GM21526 (cell line): ENCODE measurements around the gene LIPE.
"Not testable (repeated sequence)": the region's sequence is repeated elsewhere in the genome, so short reads cannot be mapped to it uniquely, and the experiment has no call there.

Experiments
- ATAC-seq: cut with Tn5 transposase; IDR thresholded peaks from one replicate; pipeline ENCODE4 v1.9.1; 2021; ENCODE audit warnings: moderate library complexity; ENCODE audit not compliant: unreplicated experiment, low FRiP score

The LIPE gene, protein sequence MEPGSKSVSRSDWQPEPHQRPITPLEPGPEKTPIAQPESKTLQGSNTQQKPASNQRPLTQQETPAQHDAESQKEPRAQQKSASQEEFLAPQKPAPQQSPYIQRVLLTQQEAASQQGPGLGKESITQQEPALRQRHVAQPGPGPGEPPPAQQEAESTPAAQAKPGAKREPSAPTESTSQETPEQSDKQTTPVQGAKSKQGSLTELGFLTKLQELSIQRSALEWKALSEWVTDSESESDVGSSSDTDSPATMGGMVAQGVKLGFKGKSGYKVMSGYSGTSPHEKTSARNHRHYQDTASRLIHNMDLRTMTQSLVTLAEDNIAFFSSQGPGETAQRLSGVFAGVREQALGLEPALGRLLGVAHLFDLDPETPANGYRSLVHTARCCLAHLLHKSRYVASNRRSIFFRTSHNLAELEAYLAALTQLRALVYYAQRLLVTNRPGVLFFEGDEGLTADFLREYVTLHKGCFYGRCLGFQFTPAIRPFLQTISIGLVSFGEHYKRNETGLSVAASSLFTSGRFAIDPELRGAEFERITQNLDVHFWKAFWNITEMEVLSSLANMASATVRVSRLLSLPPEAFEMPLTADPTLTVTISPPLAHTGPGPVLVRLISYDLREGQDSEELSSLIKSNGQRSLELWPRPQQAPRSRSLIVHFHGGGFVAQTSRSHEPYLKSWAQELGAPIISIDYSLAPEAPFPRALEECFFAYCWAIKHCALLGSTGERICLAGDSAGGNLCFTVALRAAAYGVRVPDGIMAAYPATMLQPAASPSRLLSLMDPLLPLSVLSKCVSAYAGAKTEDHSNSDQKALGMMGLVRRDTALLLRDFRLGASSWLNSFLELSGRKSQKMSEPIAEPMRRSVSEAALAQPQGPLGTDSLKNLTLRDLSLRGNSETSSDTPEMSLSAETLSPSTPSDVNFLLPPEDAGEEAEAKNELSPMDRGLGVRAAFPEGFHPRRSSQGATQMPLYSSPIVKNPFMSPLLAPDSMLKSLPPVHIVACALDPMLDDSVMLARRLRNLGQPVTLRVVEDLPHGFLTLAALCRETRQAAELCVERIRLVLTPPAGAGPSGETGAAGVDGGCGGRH

DNA sequence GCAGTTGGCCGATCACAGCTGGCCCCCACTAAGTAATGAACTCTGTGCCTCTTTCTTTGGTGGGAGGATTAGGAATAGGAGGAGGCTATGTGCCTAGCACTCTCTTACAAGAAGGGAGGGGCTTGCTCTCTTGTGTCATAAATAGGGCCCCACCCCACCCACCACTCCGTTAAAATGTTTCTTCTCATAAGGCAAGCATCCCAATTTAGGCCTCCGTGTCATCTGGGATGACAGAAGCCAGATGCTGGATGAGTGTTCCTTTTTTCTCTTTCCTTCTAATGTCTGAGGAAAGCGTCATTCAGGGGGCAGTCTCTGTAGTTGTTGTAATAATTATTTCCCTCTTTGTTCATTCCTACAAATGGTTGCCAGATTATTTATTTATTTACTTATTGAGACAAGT lies at the start of gene LIPE:
TSS of gene LIPE (minus strand) at position 76 of the 400 bp plus-strand sequence. CDS start 239 bp downstream, outside the sequence.
- ATAC-seq, result no peak

GRCh38 chr19:42475366-42475765 lies 48.2 kb upstream of the LIPE start:
- ATAC-seq, result no peak

- no peak for ATAC-seq
These were observed 47.6 kb upstream of the LIPE start for GRCh38 chr19:42474743-42475142.

GRCh38 chr19:42473686-42474085 lies 46.5 kb upstream of the LIPE start:
- ATAC-seq, result no peak

DNA sequence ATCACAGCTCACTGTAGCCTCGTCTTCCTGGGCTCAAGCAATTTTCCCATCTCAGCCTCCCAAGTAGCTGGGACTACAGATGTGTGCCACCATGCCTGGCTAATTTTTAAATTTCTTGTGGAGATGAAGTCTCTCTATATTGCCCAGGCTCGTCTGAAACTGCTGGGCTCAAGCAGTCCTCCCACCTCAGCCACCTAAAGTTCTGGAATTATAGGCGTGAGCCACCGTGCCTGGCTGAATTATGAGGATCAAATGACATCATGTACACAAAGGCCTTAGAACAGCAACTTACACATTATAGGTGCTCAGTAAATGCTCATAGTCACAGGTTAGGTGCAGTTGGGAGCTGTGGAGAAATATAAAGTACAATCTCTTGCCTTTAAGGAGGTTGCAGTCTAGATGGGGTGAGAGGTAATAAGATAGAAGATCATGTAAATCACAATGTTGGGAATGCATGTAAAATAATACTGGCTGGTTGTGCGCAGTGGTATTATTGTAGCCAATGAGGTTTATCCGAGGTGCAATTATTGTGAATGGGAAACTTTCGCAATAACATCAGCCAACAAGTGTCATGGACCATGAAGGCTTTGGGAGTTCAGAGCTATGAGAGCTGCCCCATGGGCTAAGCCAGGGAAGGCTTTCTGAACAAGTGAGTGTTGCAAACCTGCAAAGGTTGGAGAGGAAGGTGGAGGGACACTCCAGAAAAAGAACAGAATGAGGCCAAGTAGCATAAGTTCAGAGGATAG lies 45.4 kb upstream of the LIPE start:
- no peak for ATAC-seq

- no peak for ATAC-seq
These were observed 44.5 kb upstream of the LIPE start for GRCh38 chr19:42471554-42472249.

DNA sequence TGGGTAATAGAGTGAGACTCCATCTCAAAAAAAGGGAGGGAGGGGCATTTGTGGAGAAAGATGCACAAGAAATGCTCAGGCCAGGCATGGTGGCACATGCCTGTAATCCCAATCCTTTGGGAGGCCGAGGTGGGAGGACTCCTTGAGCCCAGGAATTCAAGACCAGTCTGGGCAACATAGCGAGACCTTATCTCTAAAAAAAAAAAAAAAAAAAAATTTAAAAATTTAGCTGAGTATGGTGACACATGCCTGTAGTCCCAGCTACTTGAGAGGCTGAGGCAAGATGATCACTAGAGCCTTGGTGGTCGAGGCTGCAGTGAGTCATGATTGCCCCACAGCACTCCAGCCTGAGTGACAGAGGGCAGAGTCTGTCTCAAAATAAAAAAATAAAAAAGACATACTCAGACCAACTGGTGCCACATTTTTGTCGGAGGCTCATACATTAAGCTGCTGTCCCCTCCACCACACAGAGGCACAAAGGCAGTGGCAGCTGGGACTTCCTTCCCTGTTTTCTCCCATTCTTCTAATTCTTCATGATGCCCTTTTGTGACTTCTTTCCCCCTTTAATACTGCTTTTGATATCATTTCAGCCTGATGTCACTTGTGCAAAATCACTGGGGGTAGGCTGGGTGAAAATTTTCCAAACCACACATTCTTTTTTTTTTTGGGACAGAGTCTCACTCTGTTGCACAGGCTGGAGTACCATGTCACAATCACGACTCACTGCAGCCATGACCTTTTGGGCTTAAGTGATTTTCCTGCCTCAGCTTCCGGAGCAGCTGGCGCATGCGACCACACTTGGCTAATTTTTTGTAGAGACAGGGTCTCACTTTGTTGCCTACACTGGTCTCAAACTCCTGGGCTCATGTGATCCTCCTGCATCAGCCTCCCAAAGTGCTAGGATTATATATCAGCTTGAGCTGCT lies 42.4 kb upstream of the LIPE start:
- ATAC-seq, result no peak

GRCh38 chr19:42468273-42468796 lies 41.1 kb upstream of the LIPE start:
- ATAC-seq, result no peak

DNA sequence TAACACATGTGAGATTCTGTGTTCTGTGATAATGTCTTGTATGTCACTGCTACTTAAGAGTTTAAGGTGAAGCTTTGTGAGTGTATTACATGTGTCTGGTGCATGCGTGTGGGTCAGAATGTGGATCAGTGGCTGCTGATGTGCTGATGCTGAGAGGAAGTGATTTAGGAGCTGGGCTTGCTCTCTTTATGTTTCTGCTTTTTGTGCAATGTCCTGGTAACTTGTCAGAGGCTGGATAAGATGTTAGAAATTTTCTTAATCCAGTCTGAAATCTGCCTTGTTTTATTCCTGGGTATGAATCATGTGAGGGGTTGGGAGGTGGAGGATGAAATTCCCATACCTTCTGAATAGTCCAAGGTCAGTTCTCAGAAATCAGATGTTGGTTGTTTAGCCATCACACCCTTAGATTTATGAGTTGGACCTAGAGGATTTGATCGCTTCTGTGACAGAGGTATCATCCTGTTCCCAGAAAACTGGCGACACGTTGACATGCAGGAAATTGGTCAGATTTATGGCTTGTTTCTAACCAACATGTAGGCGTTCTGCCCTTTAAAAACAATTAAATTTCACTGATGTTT lies 40.1 kb upstream of the LIPE start:
- ATAC-seq, result no peak

DNA sequence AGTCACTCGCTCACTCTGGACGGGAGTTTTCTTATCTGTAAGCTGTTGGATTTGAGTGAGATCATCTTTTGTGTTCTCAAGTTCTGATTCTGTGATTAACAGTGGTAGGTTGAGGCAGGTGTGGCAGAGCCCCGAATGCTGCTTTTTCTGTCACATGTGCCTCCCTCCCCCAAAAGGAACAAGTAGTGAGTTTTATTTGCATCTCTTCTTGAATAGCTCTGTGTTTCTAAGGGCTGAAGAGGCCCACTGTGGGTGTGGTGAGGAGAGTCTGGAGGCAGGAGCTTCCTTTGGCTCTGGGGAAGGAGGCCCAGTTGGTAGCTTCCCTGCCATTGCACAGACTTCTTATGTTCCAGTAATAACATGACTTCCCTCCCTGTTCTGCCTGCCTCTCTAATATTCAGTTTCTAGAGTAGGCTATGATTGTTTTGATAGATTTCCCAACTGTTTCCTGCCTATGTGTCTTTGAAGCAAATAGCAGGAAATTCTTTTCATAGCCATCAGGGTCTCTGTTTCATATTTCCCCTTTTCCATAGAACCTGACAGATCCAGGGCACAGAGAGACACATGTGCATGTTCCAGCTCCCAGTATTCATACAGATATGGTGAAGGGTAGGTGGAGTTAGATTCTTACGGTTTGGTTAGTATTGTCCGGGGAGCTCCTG lies 39.5 kb upstream of the LIPE start:
- ATAC-seq, result peak; percentile 30

DNA sequence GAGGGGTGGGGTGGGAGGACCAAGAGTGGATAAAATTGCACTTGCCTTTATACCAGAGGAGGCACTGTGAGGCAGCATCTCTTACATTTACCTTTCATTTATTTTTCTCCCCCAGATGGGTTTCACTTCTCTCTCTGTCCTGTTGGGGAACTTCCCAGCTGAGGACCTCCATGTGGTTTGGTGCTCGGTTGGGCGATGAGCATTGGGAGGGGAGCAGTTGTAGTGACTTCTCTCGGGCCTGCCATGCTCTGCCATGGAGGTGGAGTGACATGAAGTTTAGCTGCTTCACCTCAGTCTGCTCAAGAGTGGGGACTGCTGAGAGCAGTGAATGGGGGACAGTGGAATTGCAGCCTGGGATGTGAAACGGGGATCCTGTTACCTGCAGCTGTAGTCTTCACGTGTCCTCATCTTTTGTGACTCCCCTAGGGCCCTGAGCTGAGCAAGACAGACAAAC lies 38.7 kb upstream of the LIPE start:
- peak; percentile 78 for ATAC-seq

DNA sequence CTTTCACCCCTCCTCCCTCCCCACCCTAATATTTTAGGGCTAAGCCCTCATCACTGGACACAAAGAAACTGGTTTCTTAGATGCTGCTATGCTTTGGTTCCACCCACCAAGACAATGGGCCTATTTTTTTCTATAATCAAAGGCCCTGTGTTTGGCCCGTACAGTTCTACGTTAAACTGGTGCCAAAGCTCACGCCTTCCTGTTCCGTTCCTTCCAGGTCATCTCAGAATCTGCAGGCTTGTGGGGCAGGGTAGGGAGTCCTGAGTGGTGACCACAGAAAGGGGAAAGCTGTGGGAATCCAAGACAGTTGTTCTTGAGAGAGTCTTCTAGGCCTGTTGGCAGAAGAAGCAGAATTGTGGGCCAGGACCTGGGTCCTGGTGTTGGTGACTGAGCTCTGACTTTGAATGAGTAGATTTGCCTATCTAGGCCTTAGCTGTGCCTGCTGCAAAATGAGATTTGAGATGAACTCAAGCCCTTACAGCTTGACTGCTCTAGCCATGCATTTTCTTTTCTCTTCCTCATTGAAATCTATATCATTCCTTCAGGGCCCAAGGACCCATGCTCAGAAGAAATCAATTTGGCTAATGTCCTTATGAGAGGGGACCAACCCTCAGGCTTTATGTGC lies 34.6 kb upstream of the LIPE start:
- ATAC-seq, result no peak

DNA sequence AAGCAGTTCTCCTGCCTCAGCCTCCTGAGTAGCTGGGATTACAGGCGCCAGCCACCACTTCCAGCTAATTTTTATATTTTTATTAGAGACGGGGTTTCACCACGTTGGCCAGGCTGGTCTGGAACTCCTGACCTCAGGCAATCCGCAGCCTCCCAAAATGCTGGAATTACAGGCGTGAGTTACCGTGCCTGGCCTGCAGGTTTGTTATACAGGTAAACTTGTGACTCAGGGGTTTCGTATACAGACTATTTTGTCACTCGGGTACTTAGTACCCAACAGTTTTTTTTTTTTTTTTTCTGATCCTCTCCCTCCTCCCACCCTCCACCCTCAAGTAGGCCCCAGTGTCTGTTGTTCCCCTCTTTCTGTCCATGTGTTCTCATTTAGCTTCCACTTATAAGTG lies 34.0 kb upstream of the LIPE start:
- not testable (repeated sequence) for ATAC-seq

DNA sequence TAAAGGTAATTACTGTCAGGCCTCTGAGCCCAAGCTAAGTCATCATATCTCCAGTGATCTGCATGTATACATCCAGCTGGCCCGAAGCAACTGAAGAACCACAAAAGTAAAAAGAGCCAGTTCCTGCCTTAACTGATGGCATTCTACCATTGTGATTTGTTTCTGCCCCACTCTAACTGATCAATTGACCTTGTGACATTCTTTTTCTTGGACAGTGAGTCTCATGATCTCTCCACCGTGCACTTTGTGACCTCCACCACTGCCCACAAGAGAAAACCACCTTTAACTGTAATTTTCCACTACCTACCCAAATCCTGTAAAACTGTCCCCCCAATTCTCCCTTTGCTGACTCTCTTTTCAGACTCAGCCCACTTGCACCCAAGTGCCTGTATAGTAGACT lies 32.7 kb upstream of the LIPE start:
- no peak for ATAC-seq

DNA sequence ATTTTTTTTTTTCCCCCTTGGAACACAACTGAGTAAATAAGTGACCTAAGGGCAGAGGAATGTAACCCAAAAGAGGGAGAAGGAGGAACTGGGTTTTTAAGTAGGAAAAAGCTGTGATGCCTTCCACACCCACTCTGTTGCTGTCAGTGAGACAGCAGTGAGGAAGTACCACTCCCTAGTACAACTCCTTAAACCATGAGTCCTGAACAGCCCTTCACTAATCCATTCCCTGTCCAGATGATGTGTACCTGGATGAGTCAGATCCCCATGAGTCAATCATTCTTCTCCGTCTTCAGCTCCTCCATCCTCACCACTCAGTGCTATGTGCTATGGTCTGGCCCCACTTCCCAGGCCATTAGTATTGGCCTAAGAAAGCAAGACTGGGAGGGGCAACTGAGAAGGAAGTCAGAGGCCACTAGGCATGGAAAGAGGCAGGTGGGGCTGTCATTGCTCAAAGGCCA lies 28.5 kb upstream of the LIPE start:
- no peak for ATAC-seq

GRCh38 chr19:42455086-42455485 lies 27.9 kb upstream of the LIPE start:
- ATAC-seq, result no peak

- ATAC-seq, result no peak
These were observed 25.4 kb upstream of the LIPE start for GRCh38 chr19:42452590-42452989.
